Measurements from ENCODE around the gene RNASE4.
"Not testable (repeated sequence)": the region's sequence is repeated elsewhere in the genome, so short reads cannot be mapped to it uniquely, and the experiment has no call there.

Gene RNASE4

GRCh38 chr14:20659336-20659735 is 25.0 kb upstream of the RNASE4 start:
- Histone ChIP-seq H3K4me3 (ENCODE audit: low read depth in 1 of 2, low read length in 1 of 2) (no peak overlapping the region), H3K4me1 (ENCODE audit: control insufficient read depth in 1 of 2, insufficient read depth in 1 of 2, low read depth in 1 of 2, low read length in 1 of 2) (peaks cover 11 to 12% of the 10 kb centered on the region in 2 experiments), H3K36me3 (no peaks in the 10 kb centered on the region), H3K27me3 (peaks cover 98% of the 10 kb centered on the region), H3K27ac (no peak overlapping the region), H3K9me3 (no peaks in the 10 kb centered on the region)
- no peak for TF ChIP-seq CTCF (IDR thresholded peaks at IDR 0.05)

GRCh38 chr14:20659813-20660395 is 24.5 kb upstream of the RNASE4 start:
- Histone ChIP-seq H3K4me3 (ENCODE audit: low read depth in 1 of 2, low read length in 1 of 2) (no peak overlapping the region), H3K4me1 (ENCODE audit: control insufficient read depth in 1 of 2, insufficient read depth in 1 of 2, low read depth in 1 of 2, low read length in 1 of 2) (peaks cover 11 to 12% of the 10 kb centered on the region in 2 experiments), H3K9me3 (no peaks in the 10 kb centered on the region), H3K27ac (no peak overlapping the region), H3K36me3 (no peaks in the 10 kb centered on the region), H3K27me3 (peaks cover 98% of the 10 kb centered on the region)
- no peak for TF ChIP-seq CTCF (IDR thresholded peaks at IDR 0.05)

GRCh38 chr14:20661197-20661596 is 23.2 kb upstream of the RNASE4 start:
- Histone ChIP-seq H3K27me3 (peaks cover 94% of the 10 kb centered on the region), H3K4me1 (ENCODE audit: control insufficient read depth in 1 of 2, insufficient read depth in 1 of 2, low read depth in 1 of 2, low read length in 1 of 2) (peaks cover 11 to 12% of the 10 kb centered on the region in 2 experiments), H3K27ac (no peak overlapping the region), H3K36me3 (no peaks in the 10 kb centered on the region), H3K4me3 (ENCODE audit: low read depth in 1 of 2, low read length in 1 of 2) (no peak overlapping the region), H3K9me3 (no peaks in the 10 kb centered on the region)
- TF ChIP-seq CTCF (IDR thresholded peaks at IDR 0.05), result no peak

- Histone ChIP-seq H3K36me3 (no peaks in the 10 kb centered on the region), H3K27ac (no peak overlapping the region), H3K9me3 (no peaks in the 10 kb centered on the region), H3K27me3 (peaks cover 74% of the 10 kb centered on the region), H3K4me3 (ENCODE audit: low read depth in 1 of 2, low read length in 1 of 2) (peak overlapping the region in 1 of 2 experiments; percentile 39), H3K4me1 (ENCODE audit: control insufficient read depth in 1 of 2, insufficient read depth in 1 of 2, low read depth in 1 of 2, low read length in 1 of 2) (peaks cover 11 to 12% of the 10 kb centered on the region in 2 experiments)
- TF ChIP-seq CTCF (IDR thresholded peaks at IDR 0.05), result peak; percentile 57
Observed at GRCh38 chr14:20662968-20663732, 21.2 kb upstream of the RNASE4 start.

GRCh38 chr14:20666400-20666961 is 17.9 kb upstream of the RNASE4 start:
- Histone ChIP-seq H3K27me3 (peaks cover 43% of the 10 kb centered on the region), H3K4me1 (ENCODE audit: control insufficient read depth in 1 of 2, insufficient read depth in 1 of 2, low read depth in 1 of 2, low read length in 1 of 2) (peaks cover 11 to 12% of the 10 kb centered on the region in 2 experiments)
- not testable (repeated sequence) for H3K36me3 ChIP-seq; H3K9me3 ChIP-seq; H3K4me3 ChIP-seq (ENCODE audit: low read depth in 1 of 2, low read length in 1 of 2); H3K27ac ChIP-seq

GRCh38 chr14:20667957-20668356 is 16.4 kb upstream of the RNASE4 start:
- no peak for TF ChIP-seq CTCF (IDR thresholded peaks at IDR 0.05)
- H3K4me3 ChIP-seq (ENCODE audit: low read depth in 1 of 2, low read length in 1 of 2), result no peak overlapping the region
- H3K36me3 ChIP-seq, result no peaks in the 10 kb centered on the region
- peaks cover 8 to 10% of the 10 kb centered on the region in 2 experiments for H3K4me1 ChIP-seq (ENCODE audit: control insufficient read depth in 1 of 2, insufficient read depth in 1 of 2, low read depth in 1 of 2, low read length in 1 of 2)
- peaks cover 29% of the 10 kb centered on the region for H3K27me3 ChIP-seq
- H3K27ac ChIP-seq, result no peak overlapping the region
- no peaks in the 10 kb centered on the region for H3K9me3 ChIP-seq
